Brain pericyte (primary cell): ENCODE data around the gene GTF2E1.
"Not testable (repeated sequence)": the region's sequence is repeated elsewhere in the genome, so short reads cannot be mapped to it uniquely, and the experiment has no call there.

ENCODE experiments used
- DNase-seq: peaks from one replicate; pipeline ENCODE4 v3.0.0-alpha.2; 2012; ENCODE audit warnings: low read depth, low spot score

The GTF2E1 gene

GRCh38 chr3:120742198-120742848 is at the start of gene GTF2E1, which contains the start of gene RABL3:
TSS of gene GTF2E1 (plus strand) at chr3:120742744. CDS start at chr3:120750553, 7,809 bp downstream.
TSS of gene RABL3 (minus strand) at chr3:120742516. CDS start at chr3:120742507, 9 bp downstream.
- peak; percentile 99 for DNase-seq

GRCh38 chr3:120693439-120694171 is 48.9 kb upstream of the GTF2E1 start:
- no peak for DNase-seq

GRCh38 chr3:120699333-120699732 is 43.2 kb upstream of the GTF2E1 start:
- DNase-seq: no peak

GRCh38 chr3:120705884-120706582 is 36.5 kb upstream of the GTF2E1 start:
- no peak for DNase-seq

GRCh38 chr3:120706950-120707349 is 35.6 kb upstream of the GTF2E1 start:
- DNase-seq: no peak

- no peak for DNase-seq
Measured at GRCh38 chr3:120708408-120708807, 34.1 kb upstream of the GTF2E1 start.

- no peak for DNase-seq
Measured at GRCh38 chr3:120710369-120710768, 32.2 kb upstream of the GTF2E1 start.

- DNase-seq: no peak
Measured at GRCh38 chr3:120713262-120713661, 29.3 kb upstream of the GTF2E1 start.

- not testable (repeated sequence) for DNase-seq
Measured at GRCh38 chr3:120719167-120719834, 23.2 kb upstream of the GTF2E1 start.

- no peak for DNase-seq
Measured at GRCh38 chr3:120726791-120727190, 15.8 kb upstream of the GTF2E1 start.

- no peak for DNase-seq
Measured at GRCh38 chr3:120730576-120731542, 11.7 kb upstream of the GTF2E1 start.

GRCh38 chr3:120738006-120738405 is 4.5 kb upstream of the GTF2E1 start:
- not testable (repeated sequence) for DNase-seq

GRCh38 chr3:120741320-120741719 is 1.2 kb upstream of the GTF2E1 start:
- no peak for DNase-seq

GRCh38 chr3:120741837-120742197 is 727 bp upstream of the GTF2E1 start:
- DNase-seq: no peak

- DNase-seq: no peak
Measured at GRCh38 chr3:120742849-120743365, 363 bp downstream of the GTF2E1 start.

GRCh38 chr3:120743556-120744195 is 1.1 kb downstream of the GTF2E1 start:
- no peak for DNase-seq

- DNase-seq: no peak
Measured at GRCh38 chr3:120745466-120745865, 2.9 kb downstream of the GTF2E1 start.

GRCh38 chr3:120749843-120750242 is 7.3 kb downstream of the GTF2E1 start:
- DNase-seq: no peak

GRCh38 chr3:120752230-120752629 is 9.7 kb downstream of the GTF2E1 start:
- DNase-seq: no peak

GRCh38 chr3:120752865-120753264 is 10.3 kb downstream of the GTF2E1 start:
- no peak for DNase-seq
